Bronchial epithelial cell (primary cell): Measurements from ENCODE around the gene C10orf105. TPM values are rescaled to one million over a fixed set of nuclear protein-coding genes. Genes with fewer than 3 reads are reported as not detected.

Source experiments
- DNase-seq: peaks from one replicate; pipeline ENCODE4 v3.0.0-alpha.2; 2010; ENCODE audit warnings: low read depth
- FAIRE-seq: peaks from 2 replicates; lab custom pipeline; 2011; peaks lifted over from hg19 to GRCh38; lab: Jason Lieb, UNC
- H3K27me3 ChIP-seq: 2 replicates; pipeline ENCODE4 v1.5.1; 2011; ENCODE audit warnings: low read length; ENCODE audit not compliant: control insufficient read depth, insufficient read depth
- H3K36me3 ChIP-seq: 2 replicates; pipeline ENCODE4 v1.5.1; 2011; ENCODE audit warnings: low read length; ENCODE audit not compliant: control insufficient read depth, insufficient read depth
- H3K4me3 ChIP-seq: 2 replicates; pipeline ENCODE4 v1.5.1; 2011; ENCODE audit warnings: mild to moderate bottlenecking, low read depth, low read length, control low read depth
- total RNA-seq: library from RNA; depleted of rRNA; stranded (reverse); fragments of >200 nt; gene quantifications from 2 replicates; pipeline ENCODE4 v1.2.1, GENCODE V29; 2014
- TF ChIP-seq, protein P1 (sequence below): IDR thresholded peaks from 2 replicates; pipeline ENCODE4 v1.5.1; 2011; ENCODE audit warnings: mild to moderate bottlenecking, moderate library complexity, low read length, control low read depth, inconsistent platforms; ENCODE audit not compliant: insufficient read depth, severe bottlenecking

C10orf105 gene
- total RNA-seq, 1 donor from 2014 or later: not detected

- TF ChIP-seq, protein P1, sequence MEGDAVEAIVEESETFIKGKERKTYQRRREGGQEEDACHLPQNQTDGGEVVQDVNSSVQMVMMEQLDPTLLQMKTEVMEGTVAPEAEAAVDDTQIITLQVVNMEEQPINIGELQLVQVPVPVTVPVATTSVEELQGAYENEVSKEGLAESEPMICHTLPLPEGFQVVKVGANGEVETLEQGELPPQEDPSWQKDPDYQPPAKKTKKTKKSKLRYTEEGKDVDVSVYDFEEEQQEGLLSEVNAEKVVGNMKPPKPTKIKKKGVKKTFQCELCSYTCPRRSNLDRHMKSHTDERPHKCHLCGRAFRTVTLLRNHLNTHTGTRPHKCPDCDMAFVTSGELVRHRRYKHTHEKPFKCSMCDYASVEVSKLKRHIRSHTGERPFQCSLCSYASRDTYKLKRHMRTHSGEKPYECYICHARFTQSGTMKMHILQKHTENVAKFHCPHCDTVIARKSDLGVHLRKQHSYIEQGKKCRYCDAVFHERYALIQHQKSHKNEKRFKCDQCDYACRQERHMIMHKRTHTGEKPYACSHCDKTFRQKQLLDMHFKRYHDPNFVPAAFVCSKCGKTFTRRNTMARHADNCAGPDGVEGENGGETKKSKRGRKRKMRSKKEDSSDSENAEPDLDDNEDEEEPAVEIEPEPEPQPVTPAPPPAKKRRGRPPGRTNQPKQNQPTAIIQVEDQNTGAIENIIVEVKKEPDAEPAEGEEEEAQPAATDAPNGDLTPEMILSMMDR: no peak
- FAIRE-seq: no peak
- no peaks in the 10 kb centered on the region for H3K27me3 ChIP-seq
Measured at GRCh38 chr10:71724539-71724938, 5.0 kb upstream of the C10orf105 start.

GRCh38 chr10:71723311-71723710 lies 3.7 kb upstream of the C10orf105 start:
- Histone ChIP-seq H3K36me3 (no peaks in the 10 kb centered on the region), H3K27me3 (no peaks in the 10 kb centered on the region), H3K4me3 (no peak overlapping the region)
- TF ChIP-seq, protein P1: no peak
- FAIRE-seq: no peak
- DNase-seq: no peak

More at GRCh38 chr10:71724539-71724938, 5.0 kb upstream of the C10orf105 start:
- Histone ChIP-seq H3K4me3 (no peak overlapping the region), H3K36me3 (no peaks in the 10 kb centered on the region)
- DNase-seq: no peak

- TF ChIP-seq, protein P1: no peak
Measured at GRCh38 chr10:71722849-71723248, 3.3 kb upstream of the C10orf105 start.

GRCh38 chr10:71721313-71721712 lies 1.7 kb upstream of the C10orf105 start:
- DNase-seq (no peak), FAIRE-seq (no peak)
- Histone ChIP-seq H3K27me3 (no peaks in the 10 kb centered on the region), H3K36me3 (no peaks in the 10 kb centered on the region), H3K4me3 (no peak overlapping the region)
- TF ChIP-seq, protein P1: no peak

More at GRCh38 chr10:71722849-71723248, 3.3 kb upstream of the C10orf105 start:
- DNase-seq (no peak), FAIRE-seq (no peak)
- Histone ChIP-seq H3K4me3 (no peak overlapping the region), H3K36me3 (no peaks in the 10 kb centered on the region), H3K27me3 (no peaks in the 10 kb centered on the region)

- DNase-seq: no peak
- FAIRE-seq: no peak
- TF ChIP-seq, protein P1: no peak
- no peaks in the 10 kb centered on the region for H3K27me3 ChIP-seq
- no peaks in the 10 kb centered on the region for H3K36me3 ChIP-seq
- no peak overlapping the region for H3K4me3 ChIP-seq
Measured at GRCh38 chr10:71720288-71720687, 710 bp upstream of the C10orf105 start.

- no peaks in the 10 kb centered on the region for H3K27me3 ChIP-seq
- no peaks in the 10 kb centered on the region for H3K36me3 ChIP-seq
- TF ChIP-seq, protein P1: no peak
- FAIRE-seq (no peak), DNase-seq (no peak)
- H3K4me3 ChIP-seq: no peak overlapping the region
Measured at GRCh38 chr10:71719042-71719441, 536 bp downstream of the C10orf105 start.
